ENCODE data around the gene SLC9A5.
A peak's percentile ranks its signal among the peaks of the same experiment; 100 is the strongest.

The SLC9A5 gene

GRCh38 chr16:67248401-67249177, at the start of gene SLC9A5:
SLC9A5 (plus strand) TSS chr16:67248979; CDS start chr16:67249015, 36 bp downstream.
- DNase-seq = peak; percentile 18 to 27

GRCh38 chr16:67199011-67199807, 49.6 kb upstream of the SLC9A5 start, which contains the start of gene ELMO3:
ELMO3 (plus strand) TSS chr16:67199131; CDS start chr16:67199327, 196 bp downstream.
- DNase-seq = no peak

GRCh38 chr16:67199808-67200198, 49.0 kb upstream of the SLC9A5 start:
- DNase-seq = no peak

GRCh38 chr16:67200491-67200890, 48.3 kb upstream of the SLC9A5 start:
- no peak for DNase-seq

GRCh38 chr16:67201411-67202345, 47.1 kb upstream of the SLC9A5 start:
- no peak for DNase-seq

GRCh38 chr16:67202426-67202825, 46.4 kb upstream of the SLC9A5 start:
- no peak for DNase-seq

- no peak for DNase-seq
Measured at GRCh38 chr16:67202956-67203493, 45.8 kb upstream of the SLC9A5 start.

- DNase-seq = no peak
Measured at GRCh38 chr16:67204076-67204475, 44.7 kb upstream of the SLC9A5 start.

GRCh38 chr16:67206129-67206837, 42.5 kb upstream of the SLC9A5 start:
- no peak for DNase-seq

GRCh38 chr16:67206838-67207248, 41.9 kb upstream of the SLC9A5 start:
- no peak for DNase-seq

- no peak for DNase-seq
Measured at GRCh38 chr16:67207249-67208091, 41.3 kb upstream of the SLC9A5 start.

- no peak for DNase-seq
Measured at GRCh38 chr16:67208154-67208896, 40.5 kb upstream of the SLC9A5 start.

GRCh38 chr16:67209565-67209964, 39.2 kb upstream of the SLC9A5 start:
- no peak for DNase-seq

GRCh38 chr16:67210069-67210937, 38.5 kb upstream of the SLC9A5 start:
- no peak for DNase-seq

- DNase-seq = no peak
Measured at GRCh38 chr16:67211674-67212073, 37.1 kb upstream of the SLC9A5 start.

GRCh38 chr16:67212766-67213165, 36.0 kb upstream of the SLC9A5 start:
- no peak for DNase-seq

- no peak for DNase-seq
Measured at GRCh38 chr16:67213197-67214019, 35.4 kb upstream of the SLC9A5 start.

GRCh38 chr16:67215706-67216105, 33.1 kb upstream of the SLC9A5 start:
- no peak for DNase-seq
